Neural cell (in vitro differentiated cells): ENCODE measurements around the gene ARHGAP27.

Experiments used
- EP300 ChIP-seq: fragments of 450-650 bp; conservative IDR thresholded peaks from 2 replicates; pipeline ENCODE4 v1.6.1; 2014; ENCODE audit warnings: antibody characterized with exemption, mild to moderate bottlenecking, moderate library complexity; ENCODE audit not compliant: poor library complexity, severe bottlenecking
- EZH2 ChIP-seq: fragments of 200-600, 300-800 bp; shearing (Covaris generic), sonication (generic); IDR thresholded peaks from 2 replicates; pipeline ENCODE4 v1.6.1; 2014; ENCODE audit warnings: antibody characterized with exemption, low read length, borderline replicate concordance, mild to moderate bottlenecking; ENCODE audit not compliant: insufficient read depth, poor library complexity, severe bottlenecking
- MXI1 ChIP-seq: fragments of 450-650 bp; conservative IDR thresholded peaks from 2 replicates; pipeline ENCODE4 v1.6.1; 2014; ENCODE audit warnings: antibody characterized with exemption, mild to moderate bottlenecking; ENCODE audit not compliant: poor library complexity, severe bottlenecking
- POLR2AphosphoS5 ChIP-seq: IDR thresholded peaks from 2 replicates; pipeline ENCODE4 v1.6.1; 2012
- RAD21 ChIP-seq: fragments of 450-650 bp; conservative IDR thresholded peaks from 2 replicates; pipeline ENCODE4 v1.6.1; 2014; ENCODE audit warnings: antibody characterized with exemption, mild to moderate bottlenecking, moderate library complexity
- TAF1 ChIP-seq: IDR thresholded peaks from 2 replicates; pipeline ENCODE4 v1.6.1; 2012; ENCODE audit warnings: low read depth
- TF ChIP-seq, protein P1 (sequence below): fragments of 450-650 bp; IDR thresholded peaks from 2 replicates; pipeline ENCODE4 v1.5.1; 2014; ENCODE audit warnings: antibody characterized with exemption, mild to moderate bottlenecking, moderate library complexity; ENCODE audit not compliant: poor library complexity, severe bottlenecking

DNA sequence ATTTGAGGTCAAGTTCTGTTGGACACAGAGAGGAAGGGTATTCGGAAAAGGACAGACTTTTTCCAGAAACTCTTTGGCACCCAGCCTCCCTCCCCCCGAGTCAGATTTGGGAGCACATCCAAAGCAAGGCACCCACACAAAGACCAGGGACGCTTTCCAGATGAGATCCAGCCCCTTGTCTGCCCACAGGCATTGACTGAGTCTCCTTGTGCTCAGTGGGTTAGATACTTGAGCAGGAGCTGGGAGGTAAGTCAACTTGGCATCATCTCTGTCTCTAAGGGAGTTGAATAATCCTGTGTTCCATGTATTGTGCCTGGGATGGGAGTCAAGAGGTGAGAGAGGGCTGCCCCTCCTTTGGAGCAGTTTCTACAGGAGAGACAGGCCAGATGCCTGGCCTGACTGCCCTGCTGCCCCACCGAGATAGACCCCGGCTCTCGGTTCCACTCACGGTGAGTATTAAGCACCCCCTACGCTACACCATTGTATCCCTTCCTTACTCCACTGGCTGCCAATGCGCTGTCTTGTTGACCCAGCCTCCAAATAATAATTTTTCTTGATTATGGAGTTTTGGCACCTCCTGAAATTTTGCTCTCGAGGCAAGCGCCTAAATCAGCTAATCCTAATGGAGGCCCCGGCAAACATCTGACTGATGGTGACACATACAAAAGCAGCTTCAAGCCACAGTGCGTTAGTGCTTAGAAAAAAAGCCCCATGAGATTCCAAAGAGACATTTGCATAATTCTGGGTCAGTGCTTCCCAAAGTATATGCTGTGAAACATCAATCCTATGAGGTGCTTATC is 86.3 kb downstream of the ARHGAP27 start:
- TF ChIP-seq, protein P1, sequence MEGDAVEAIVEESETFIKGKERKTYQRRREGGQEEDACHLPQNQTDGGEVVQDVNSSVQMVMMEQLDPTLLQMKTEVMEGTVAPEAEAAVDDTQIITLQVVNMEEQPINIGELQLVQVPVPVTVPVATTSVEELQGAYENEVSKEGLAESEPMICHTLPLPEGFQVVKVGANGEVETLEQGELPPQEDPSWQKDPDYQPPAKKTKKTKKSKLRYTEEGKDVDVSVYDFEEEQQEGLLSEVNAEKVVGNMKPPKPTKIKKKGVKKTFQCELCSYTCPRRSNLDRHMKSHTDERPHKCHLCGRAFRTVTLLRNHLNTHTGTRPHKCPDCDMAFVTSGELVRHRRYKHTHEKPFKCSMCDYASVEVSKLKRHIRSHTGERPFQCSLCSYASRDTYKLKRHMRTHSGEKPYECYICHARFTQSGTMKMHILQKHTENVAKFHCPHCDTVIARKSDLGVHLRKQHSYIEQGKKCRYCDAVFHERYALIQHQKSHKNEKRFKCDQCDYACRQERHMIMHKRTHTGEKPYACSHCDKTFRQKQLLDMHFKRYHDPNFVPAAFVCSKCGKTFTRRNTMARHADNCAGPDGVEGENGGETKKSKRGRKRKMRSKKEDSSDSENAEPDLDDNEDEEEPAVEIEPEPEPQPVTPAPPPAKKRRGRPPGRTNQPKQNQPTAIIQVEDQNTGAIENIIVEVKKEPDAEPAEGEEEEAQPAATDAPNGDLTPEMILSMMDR = no peak
- TF ChIP-seq EZH2 (no peak), EP300 (no peak), POLR2AphosphoS5 (no peak), RAD21 (no peak), TAF1 (no peak), MXI1 (no peak)
